GM21528 (cell line): ENCODE results near the gene C1orf167.

Experiments
- ATAC-seq: cut with Tn5 transposase; IDR thresholded peaks from one replicate; pipeline ENCODE4 v1.9.1; 2021; ENCODE audit warnings: mild to moderate bottlenecking, moderate library complexity; ENCODE audit not compliant: unreplicated experiment, low FRiP score

The C1orf167 gene

GRCh38 chr1:11759791-11760190 lies 2.2 kb upstream of the C1orf167 start:
- ATAC-seq, result no peak

- no peak for ATAC-seq
Observed at GRCh38 chr1:11761285-11761684, 708 bp upstream of the C1orf167 start.

GRCh38 chr1:11764115-11764514 lies 2.1 kb downstream of the C1orf167 start:
- no peak for ATAC-seq

GRCh38 chr1:11764519-11764918 lies 2.5 kb downstream of the C1orf167 start:
- no peak for ATAC-seq

DNA sequence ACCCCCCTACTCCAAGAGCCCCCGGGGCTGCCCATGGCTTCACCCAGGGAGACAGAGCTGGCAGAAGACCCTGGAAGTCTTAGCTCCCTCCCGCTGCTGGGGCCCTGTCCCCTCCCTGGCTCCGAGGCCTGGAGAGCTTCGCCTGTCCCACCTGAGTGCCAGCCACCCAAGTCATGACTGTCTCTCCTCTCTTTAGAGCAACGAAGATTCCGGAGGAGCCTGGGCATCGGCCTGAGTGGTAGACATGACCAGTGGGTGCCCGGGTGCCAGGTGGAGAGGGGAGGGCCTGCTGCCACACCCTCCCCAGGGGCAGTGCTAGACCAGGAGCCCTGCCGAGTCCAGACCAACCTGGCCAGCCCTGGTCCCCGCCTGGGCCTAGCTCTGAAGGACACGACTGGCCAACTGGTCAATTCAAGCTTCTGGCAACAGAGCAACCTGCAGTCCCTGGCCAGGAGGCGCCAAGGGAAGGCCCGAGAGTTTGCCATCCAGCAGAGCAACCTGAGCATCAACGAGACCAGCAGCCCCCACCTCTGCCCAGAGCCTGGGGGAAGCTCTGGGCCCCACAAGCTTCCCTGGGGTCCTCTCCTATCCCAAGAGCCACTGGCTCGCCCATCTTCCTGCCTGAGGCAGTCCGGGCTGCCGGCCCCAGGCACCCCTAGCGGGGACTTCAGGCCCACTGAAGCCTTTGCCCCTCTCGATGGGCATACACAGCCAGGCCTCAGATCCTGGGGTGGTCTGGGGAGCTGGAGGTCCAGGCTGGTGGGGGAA lies 3.9 kb downstream of the C1orf167 start:
- no peak for ATAC-seq

- no peak for ATAC-seq
Observed at GRCh38 chr1:11766429-11766776, 4.4 kb downstream of the C1orf167 start.

DNA sequence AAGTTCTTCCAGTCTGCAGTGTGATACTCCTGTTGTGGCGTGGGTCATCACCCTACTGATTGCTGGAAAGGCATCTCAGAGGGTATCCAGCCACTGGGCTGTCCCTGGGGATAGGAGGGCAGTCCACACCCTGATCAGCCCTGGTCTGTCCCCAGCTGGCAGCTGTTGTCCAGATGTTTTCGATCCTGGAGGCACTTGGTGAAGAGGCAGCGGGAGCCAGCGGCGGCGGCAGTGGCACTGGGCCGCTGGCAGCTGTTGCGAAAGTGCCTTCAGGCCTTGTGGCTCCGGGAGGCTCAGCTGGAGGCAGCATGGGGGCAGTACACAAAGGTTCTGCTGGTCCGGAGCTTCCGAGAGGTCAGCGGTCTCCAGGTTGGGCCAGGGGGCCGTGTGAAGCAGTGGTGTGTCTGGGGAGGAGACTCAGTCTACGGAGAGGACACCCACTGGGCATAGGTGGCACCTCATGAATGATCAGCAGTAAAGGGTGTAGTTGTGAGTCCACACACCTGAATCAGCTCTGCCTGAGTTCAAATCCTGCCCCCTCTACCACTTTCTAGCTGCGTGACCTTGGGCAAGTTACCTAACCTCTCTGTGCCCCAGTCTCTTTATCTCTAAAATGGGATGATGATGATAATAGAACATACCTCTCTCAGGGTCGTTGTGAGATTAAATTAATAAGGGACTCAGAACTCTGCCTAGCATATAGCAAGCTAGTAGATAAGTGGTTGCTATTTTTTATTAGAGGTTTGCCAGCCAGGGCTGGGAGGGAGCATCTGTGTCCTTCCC lies 6.1 kb downstream of the C1orf167 start:
- ATAC-seq, result no peak

DNA sequence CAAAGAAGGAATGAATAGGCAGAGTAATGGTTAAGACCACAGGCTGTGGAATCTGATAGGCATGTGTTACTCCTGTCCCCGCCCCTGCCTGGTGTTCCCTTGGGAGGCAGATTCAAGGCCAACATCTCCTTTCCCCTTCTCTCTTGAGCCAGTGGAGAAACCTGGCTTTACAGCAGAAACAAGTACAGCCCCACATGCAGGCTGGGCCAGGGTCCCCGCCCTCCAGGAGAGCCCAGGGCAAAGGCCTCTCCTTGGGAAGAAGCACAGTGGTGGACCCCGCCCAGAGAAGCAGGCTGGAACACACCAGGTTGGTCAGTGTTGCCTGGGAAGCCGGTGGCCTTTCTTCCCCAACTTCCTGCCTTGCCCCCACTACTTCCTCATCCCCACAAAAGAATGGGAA lies 6.8 kb downstream of the C1orf167 start:
- no peak for ATAC-seq

GRCh38 chr1:11769274-11769673 lies 7.3 kb downstream of the C1orf167 start:
- no peak for ATAC-seq

DNA sequence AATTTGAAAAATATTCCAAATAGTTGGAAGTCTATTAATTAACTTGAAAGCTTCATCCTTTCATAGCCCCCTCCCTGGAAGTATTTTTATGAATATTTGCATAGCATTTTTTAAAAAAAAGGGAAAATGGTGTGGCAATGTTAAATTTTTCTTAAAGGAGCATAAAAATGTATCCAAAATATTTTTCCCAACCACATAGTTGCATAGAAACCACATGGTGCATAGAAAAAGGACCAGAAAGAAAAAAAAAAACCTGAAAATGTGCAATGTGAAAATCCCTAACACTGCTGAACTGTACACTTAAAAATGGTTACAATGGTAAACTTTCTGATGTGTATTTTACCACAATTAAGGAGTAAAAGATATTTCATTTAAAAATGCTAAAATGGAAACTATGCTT lies 8.0 kb downstream of the C1orf167 start:
- ATAC-seq, result no peak

- no peak for ATAC-seq
Observed at GRCh38 chr1:11771481-11772043, 9.6 kb downstream of the C1orf167 start.

DNA sequence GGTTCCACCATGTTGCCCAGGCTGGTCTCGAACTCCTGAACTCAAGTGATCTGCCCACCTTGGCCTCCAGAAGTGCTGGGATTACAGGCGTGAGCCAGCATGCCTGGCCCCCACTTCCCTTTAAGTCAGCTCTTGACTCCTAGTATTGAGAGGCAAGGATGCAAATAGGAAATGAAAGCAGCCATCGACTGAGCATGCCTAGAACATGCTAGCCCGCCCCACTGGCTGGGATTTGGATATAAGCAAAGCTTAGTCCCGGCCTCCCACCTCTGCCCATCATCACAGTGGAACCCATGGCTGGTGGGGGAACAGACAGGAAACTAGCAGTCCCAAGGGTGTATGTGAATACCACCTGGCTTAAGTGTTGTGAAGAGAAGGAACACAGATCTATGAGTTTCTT lies 10.5 kb downstream of the C1orf167 start:
- no peak for ATAC-seq

- ATAC-seq, result no peak
Observed at GRCh38 chr1:11774753-11775152, 12.8 kb downstream of the C1orf167 start.

DNA sequence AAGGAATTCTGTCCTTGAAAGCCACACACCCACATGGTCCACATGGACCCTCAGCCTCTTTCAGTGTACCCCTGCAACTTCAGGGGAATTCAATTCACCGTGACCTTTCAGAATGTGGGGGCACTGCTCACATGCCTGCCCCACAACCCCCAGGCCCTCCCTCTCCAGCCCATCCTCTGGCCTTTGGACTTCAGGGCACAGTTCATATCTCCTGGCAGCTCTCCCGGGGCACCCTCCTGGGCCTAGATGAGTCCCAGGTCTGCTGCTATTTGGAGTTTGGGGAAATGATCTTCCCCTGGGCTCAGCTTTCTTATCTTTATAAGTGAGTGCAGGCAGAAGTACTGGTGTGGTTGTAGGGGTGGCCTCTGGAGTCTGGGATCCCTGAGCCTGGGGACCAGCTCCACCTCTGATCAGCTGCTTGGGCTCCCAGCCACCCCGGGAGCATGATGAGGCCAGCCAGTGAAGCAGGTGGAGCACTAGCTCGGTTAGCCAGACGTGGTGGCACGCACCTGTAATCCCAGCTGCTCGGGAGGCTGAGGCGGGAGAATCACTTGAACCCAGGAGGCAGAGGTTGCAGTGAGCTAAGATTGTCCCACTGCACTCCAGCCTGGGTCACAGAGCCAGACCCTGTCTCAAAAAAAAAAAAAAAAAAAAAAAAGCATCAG lies 15.8 kb downstream of the C1orf167 start:
- ATAC-seq, result no peak

GRCh38 chr1:11778336-11778735 lies 16.3 kb downstream of the C1orf167 start:
- ATAC-seq, result no peak

DNA sequence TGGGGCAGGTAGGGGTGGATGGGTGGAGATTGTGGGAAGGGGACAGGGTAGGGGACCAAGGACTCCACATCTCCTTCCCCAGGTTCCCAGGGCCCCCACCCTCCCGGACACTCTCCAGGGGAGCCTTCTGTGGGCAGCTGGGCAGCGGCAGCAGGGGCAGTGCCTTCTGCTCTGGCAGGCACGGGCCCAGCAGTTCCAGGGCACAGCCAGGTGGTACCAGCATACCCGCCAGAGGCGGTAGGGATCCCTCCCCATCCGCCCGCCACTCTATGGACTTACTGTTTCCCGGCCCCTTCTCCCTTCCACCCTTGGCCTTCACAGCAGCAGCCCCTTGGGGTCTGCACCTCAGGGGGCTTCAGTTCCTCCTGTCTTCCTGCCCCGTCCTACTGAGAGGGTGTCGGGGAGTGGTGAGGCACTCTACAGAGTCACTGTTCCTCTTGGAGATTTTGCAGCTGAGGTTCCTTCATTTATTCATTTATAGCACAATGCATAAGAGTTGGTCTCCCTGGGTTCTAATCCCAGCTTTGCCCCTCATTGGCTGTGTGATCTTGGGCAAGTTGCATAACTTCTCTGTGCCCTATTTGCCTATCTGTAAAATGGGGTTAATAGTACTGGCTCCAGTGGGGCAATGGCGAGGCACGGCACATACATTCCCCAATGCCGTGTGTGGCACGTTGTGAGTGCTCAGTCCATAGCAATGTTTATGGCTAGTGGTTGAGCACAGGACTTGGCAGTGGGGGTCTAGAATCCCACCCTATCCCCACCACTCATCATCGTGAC lies 17.0 kb downstream of the C1orf167 start:
- ATAC-seq, result no peak

DNA sequence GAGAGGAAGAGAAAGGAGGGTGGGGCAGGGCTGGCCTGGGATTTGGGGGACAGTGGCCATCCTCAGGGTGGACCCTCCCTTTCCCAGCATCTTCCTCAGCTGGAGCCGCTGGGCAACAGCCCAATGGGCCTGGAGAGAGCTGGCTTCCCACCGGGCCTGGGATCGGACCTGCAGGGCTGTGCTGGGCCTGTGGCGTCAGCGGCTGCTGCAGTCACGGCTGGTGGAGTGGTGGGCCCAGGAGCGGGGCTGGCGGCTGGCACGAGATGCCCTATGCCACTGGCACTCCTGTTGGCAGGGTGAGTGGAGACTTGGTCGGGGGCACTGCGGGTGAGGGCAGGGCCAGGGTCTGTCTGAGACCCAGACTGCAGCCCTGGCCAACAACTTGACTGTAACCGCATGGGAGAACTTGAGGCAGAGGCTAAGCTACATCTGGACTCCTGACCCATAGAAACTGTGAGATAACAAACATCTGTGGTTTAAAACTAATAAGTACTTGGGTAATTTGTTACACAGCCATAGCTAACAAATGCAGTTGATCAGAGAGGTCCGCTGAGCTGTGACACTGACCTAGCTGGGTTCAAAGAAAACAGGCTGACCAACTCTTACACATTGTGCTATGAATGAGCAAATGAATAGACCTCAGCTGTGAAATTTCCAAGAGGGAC lies 17.9 kb downstream of the C1orf167 start:
- ATAC-seq, result no peak

DNA sequence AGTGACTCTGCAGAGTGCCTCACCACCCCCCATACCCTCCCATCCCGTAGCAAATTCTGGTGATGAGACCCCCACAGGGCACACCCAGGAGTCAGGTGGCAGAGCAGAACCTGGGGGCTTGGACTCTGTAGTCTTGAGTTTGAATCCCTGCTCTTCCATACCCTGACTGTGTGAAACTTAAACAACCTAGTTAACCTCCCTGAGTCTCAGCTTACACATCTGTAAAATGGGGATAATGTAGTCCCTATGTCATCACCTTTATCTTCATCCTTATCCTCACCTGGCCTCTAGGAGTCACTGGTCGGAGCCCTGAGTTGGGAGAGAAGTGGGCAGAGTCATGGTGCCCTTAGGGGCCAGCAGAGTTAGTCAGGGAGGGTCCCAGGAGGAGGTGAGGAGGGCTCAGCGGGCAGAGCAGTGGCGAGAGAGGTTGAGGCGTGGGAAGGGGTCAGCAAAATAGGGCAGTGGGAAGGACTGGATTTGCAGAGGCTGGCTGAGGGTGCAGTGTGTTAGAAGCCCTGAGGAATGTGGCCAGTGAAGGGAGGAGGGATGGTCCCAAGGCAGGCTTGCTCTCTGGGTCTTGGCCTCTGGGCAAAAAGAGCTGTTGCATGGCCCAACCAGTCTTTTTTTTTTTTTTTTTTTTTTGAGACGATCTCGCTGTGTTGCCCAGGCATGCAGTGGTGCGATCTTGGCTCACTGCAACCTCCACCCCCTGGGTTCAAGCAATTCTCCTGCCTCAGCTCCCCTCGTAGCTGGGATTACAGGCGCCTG lies 18.6 kb downstream of the C1orf167 start:
- no peak for ATAC-seq

DNA sequence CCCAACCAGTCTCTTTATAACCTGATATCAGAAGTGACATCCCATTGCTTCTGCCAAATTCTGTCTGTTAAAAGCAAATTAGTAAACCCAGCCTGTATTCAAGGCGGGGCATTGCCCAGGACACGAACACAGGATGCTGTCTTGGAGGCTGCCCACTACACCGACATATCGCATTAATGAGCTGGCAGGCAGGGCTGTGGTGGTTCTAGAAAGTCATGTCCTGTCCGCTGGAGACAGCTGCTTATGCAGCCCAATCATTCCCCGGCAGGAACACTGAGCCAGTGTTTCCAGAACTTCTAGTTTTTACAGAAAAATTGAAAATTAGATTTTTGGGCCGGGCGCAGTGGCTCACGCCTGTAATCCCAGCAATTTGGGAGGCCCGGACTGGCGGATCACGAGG lies 19.3 kb downstream of the C1orf167 start:
- ATAC-seq, result no peak
